ENCODE results near the gene CNOT6L. TPM values are rescaled to one million over a fixed set of nuclear protein-coding genes. Genes with fewer than 3 reads are reported as not detected.

Gene CNOT6L
- total and polyA plus RNA-seq, 2 of the 13 experiments (the other 11 are each of a cell fraction or from before 2014, with no cell fraction given), result 7.9 to 13.5 TPM

GRCh38 chr4:77787969-77788368 is 31.2 kb downstream of the CNOT6L start (continued):
- TF ChIP-seq ATF5 (CRISPR knock-in tag; IDR thresholded peaks at IDR 0.05; ENCODE audit: low read depth) (no peak), ZNF619 (CRISPR knock-in tag; IDR thresholded peaks at IDR 0.05) (no peak), CENPBD1 (CRISPR knock-in tag; IDR thresholded peaks at IDR 0.05; ENCODE audit: borderline replicate concordance, low read depth) (no peak)

GRCh38 chr4:77785669-77786068 is 33.5 kb downstream of the CNOT6L start:
- H3K27ac ChIP-seq (ENCODE audit: extremely low read length, insufficient read depth, low read length), result no peak overlapping the region
- H3K4me2 ChIP-seq (ENCODE audit: low read depth, low read length), result no peak overlapping the region
- H3K79me2 ChIP-seq (ENCODE audit: insufficient read depth, low read length), result peaks cover 64% of the 10 kb centered on the region
- POLR2A ChIA-PET, result no interaction called here
- no peaks in the 10 kb centered on the region for H3K36me3 ChIP-seq (replicated peaks in 1 of 2; ENCODE audit: control insufficient read depth in 1 of 2, insufficient read depth in 2 of 2, low read length in 2 of 2)
- H3K9ac ChIP-seq (ENCODE audit: insufficient read depth, low read depth, low read length), result no peak overlapping the region
- peaks cover 46% of the 10 kb centered on the region for H3K4me1 ChIP-seq (ENCODE audit: insufficient read depth, low read length)
- DNase-seq (ENCODE audit: low spot score) (no peak), ATAC-seq (no peak), FAIRE-seq (no peak)
- in situ Hi-C loops (cut with HindIII; ENCODE audit: extremely low pct_ligation_motif_present, low pct_unique_long_range_greater_than_20kb) (no loop called here), intact Hi-C loops (cut with micrococcal nuclease; ENCODE audit: unreplicated experiment) (no loop called here)
- H3K27me3 ChIP-seq (ENCODE audit: control insufficient read depth in 1 of 2, insufficient read depth in 2 of 2, low read length in 2 of 2), result no peaks in the 10 kb centered on the region
- no peak overlapping the region for H2AFZ ChIP-seq (ENCODE audit: low read length)
- TF ChIP-seq ATF4 (CRISPR knock-in tag; IDR thresholded peaks at IDR 0.05), result peak in 1 of 2 experiments; percentile 21; a peak in 1 of 4 replicates
- TF ChIP-seq RAD21 (CRISPR knock-in tag; IDR thresholded peaks at IDR 0.05), result no peak
- no peak overlapping the region for H3K4me3 ChIP-seq (replicated peaks in 1 of 3; ENCODE audit: insufficient read depth in 1 of 3, low read depth in 2 of 3, low read length in 3 of 3)
- H3K9me3 ChIP-seq (ENCODE audit: low read length), result no peaks in the 10 kb centered on the region
- CTCF ChIA-PET (ENCODE audit: low intra/inter-chr PET ratio, low total read pairs), result no interaction called here
- no TSS peak for BruUV-seq (replicated peaks)
- H4K20me1 ChIP-seq (ENCODE audit: insufficient read depth, low read length), result peaks cover 20% of the 10 kb centered on the region
- 96% methylated on average over 6 of the region's 6 CpGs for WGBS (ENCODE audit: low lambda C conversion rate)
